Activated CD4-positive, alpha-beta T cell treated with anti-CD3 and anti-CD28 coated beads, Interleukin-2, amount 50 U/mL, for 16 hours (primary cell): ENCODE results near the gene RAMP1.

Experiments
- DNase-seq: peaks from one replicate; pipeline ENCODE4 v3.0.0-alpha.2; 2020

RAMP1 gene

DNA sequence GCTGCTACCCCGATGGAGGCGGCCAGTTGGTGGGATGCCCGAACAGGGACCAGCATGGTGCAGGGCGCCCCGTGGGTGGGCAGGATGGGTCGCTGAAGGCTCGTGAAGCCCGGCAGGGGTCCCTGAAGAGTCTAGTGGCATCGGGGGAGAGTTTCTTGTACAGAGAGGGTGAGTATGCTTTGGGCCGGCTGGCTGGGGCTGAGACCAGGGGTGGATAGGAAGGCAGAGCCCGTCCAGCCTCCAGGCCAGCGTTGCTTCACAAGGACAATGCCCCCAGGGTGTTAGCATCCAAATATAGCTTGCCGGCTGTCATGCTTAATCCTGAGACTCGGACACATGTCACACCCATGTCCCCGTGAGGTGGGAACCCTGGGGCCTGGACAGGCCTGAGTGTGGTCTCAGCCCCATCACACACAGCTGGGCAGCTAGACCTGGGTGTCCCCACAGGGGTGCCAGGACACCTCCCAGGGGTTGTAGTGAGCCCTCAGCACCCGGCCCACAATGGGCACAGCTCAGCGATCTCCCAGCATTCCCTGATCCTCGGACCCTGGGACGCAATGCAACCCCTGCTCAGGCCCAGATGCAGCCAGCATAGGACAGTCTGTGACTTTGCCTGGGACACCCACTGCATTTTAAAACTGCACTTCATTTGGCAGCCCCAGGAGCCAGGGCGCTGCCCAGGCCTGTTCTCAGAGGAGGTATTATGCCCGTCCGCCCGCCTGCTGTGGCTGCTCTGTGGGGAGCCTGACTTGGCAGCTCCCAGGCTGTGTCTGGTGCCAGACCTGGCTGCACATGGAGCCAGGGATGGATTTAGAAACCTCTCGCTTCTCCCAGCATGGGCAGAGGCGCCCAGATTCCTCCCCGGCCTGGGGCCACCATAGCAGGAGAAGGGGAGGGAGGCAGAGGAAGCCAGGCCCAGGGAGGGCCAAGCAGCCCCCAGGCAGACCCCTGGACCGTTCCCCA lies 36.4 kb downstream of the RAMP1 start:
- no peak for DNase-seq

DNA sequence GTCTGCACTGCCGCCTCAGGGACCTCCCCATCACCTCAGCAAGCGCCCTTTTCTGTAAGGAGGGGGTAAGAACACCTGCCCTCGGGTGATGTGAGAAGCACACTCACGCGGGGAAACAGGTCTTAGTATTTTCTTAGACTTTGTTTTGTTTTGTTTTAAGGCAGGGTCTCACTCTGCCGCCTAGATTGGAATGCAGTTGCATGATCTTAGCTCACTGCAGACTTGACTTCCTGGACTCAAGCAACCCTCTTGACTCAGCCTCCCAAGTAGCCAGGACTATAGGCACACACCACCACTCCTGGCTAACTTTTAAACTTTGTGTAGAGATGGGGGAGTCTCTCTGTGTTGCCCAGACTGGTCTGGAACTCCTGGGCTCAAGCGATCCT lies 37.1 kb downstream of the RAMP1 start:
- DNase-seq = no peak

DNA sequence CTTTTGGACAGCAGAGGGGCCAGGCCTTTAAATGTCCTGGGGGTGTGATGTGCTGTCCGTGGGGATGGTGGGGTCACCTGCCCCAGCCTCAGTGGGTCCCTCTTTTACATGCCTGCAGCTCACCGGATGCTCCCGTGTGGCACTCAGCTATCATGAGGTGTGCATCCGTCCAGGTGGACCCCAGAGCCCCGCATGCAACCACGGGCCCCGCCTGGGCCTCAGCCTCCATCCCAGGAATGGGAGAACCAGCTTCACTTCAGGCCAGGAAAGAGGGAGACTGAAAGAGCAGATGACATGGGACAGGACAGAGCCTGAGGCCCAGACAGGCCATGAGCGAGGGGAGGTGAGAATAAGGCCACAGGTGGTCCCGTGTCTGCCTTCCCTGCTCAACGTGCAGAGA lies 37.5 kb downstream of the RAMP1 start:
- no peak for DNase-seq

DNA sequence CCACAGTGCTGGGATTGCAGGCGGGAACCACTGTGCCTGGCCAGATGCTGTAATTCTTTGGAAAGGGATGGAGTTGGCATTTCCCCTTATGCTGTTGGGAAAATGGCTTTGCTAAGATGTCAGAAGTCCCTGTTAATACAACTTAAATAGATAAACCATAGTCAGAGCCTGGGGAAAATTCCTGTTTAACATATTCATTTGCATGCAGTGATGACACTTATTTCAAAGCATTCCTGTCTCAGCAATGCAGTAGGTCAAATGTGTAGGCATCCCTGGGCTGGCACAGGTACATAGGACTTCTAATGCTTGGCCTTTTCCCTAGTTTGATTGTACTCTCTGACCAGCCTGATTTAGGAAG lies 38.6 kb downstream of the RAMP1 start:
- no peak for DNase-seq

DNA sequence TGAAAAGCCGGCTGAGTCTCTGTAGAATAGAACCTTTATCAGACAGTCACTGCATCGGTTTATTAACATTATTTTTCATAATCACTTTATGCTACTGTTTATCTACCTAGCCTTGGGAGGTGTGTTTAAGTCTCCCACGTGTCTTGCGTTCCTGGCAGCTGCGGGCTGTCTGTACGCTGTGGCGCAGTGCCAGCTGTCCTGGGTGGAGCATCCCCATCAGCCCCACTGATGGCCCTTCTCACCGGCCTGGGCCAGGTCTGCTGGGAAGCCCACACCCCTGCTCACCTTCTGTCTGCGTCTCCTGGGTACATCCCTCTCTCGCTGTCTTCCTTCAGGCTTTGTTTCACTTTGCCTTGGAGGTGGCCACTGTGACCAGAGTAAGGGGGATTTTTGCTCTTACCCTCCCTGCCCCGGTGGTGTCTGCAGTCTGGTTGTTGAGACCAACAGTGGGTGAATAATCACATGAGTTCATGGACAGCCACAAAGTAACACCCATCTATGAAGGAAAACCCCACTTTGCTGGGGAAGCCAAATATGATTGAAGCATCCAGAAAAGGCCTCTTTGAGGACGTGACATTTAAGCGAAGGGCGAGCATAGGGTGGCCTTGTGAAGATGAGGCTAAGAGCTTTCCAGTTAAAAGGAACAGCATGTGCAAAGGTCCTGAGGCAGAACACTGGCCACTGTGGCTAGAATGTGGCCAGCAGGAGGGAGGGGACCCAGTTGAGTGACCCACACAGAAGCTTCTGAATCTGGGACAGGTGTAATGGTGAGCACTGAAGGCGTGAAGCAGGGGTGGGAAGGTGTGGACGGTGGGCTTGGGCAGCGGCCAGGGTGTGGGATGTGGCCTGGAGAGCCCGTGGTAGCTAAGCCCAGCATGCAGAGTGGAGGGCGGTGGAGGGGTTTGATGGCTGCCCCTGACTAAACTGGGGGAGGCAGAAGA lies 41.7 kb downstream of the RAMP1 start:
- no peak for DNase-seq

DNA sequence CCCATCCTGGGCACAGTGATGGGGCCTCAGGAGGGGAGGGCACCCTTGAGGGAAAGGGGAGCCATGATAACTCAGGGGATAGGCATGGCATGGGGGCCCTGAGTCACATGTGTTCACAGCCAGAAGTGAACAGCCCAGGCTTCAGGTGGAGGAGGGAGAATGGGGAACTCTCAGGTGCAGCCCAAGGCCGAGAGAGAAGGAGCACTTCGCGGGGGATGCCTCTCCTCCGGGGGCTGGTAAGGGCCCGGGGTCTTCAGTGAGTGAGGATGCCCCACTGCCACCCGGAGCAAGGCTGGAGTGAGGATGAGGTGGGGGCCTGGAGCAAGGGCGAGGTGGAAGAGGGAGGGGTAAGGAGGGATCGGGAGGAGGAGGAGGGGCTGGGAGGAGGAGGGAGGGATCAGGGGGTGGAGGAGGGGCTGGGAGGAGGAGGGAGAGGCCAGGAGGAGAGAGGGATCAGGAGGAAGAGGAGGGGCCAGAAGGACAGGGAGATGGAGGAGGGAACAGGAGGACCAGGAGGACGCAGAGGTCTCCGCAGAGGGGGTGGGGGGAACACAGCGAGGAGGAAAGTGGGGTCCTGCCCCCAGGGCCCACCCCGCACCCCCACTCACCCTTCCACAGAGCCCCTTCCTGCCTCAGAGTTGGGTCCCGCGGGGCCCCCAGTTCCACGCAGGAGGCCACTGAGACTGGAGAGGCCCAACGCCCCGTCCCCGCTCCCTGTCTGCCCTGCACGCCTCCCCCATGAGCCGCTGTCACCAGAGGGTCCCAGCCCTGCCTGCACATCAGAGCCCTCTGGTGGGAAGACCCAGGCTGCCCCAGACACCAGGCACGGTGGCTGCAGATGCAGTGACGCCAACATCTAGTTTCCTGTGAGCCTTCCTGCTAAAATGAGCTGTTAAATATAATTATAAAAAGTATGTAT lies 42.8 kb downstream of the RAMP1 start:
- DNase-seq = no peak

DNA sequence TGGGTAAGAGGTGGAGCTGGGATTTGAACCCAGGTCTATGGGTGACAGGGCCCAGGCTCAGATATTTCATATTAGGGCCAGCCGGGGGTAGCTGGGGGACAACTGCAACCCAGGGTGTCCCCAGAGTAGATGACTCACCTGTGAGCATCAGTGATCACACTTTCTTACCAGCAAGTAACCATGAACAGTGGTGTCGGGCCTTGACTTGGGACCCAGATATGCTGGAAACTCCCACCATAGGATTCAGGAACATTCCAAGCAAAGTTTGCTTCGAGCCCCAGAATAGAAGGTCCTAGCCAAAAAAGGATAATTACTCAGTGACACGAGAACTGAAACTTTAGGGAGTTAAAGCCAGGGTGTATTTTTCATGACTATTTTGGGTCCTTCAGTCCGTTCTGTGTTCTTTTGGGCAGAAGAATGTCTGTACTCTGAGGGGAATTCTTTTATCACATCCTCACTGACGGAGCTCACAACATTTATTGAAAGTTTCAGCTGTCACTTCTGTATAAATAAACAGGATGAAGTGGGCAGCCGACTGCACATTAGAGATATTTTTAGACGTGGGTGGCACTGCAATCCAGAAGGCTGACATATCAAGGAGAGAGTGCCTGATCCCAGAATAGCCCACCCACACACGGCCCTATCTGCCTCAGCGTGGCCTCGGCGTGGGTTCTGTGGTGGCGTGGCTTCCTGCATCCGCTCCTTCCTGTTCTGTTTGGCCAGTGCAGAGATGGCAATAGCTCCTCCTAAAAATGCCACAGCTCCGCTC lies 45.6 kb downstream of the RAMP1 start:
- peak; percentile 25 for DNase-seq

DNA sequence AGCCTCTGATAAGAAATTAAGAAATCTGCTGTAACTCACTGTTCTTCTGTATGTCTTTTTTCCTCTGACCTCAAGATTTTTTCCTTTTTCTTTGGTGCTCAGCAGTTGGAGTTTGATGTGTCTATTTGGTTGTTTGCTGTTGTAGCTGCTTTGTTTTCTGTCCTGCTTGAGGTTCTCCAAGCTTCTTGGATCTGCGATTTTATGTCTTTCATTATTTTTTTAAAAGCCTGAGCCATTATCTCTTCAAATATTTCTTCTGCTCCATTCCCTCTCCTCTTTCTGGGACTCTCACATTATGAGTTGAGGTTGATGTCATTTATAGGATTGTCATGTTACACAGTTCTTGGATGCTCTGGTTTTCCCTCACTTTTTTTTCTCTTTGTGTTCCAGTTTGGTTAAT lies 47.7 kb downstream of the RAMP1 start:
- DNase-seq = no peak

DNA sequence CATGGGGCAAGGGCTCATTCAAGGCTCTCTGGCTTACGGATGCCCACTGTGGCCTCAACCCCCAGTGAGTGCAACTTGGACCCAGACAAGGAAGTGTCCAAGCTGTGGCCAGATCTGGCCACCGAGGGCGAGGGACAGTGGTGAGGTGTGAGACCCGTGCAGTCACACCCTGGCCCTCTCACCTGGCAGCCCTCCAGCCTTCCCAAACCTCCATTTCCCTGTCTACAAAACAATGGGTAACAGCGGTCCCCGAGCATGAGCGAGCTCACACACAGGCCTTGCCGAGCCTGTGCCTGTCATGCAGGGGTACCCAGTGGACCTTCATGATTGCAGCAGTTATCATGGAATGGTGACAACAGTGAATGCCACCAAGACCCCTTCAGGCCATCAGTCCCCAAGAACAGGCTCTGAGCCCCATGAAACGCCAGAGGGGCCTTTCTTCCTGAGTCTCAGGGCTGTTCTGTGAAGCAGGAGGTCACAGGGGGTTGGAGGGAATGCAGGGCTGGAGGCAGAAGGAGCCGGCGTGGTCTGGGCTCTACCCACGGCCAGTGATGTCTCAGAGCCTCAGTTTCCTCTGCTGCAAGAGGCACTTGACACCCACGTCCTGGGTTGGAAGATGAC lies 49.8 kb downstream of the RAMP1 start:
- no peak for DNase-seq

DNA sequence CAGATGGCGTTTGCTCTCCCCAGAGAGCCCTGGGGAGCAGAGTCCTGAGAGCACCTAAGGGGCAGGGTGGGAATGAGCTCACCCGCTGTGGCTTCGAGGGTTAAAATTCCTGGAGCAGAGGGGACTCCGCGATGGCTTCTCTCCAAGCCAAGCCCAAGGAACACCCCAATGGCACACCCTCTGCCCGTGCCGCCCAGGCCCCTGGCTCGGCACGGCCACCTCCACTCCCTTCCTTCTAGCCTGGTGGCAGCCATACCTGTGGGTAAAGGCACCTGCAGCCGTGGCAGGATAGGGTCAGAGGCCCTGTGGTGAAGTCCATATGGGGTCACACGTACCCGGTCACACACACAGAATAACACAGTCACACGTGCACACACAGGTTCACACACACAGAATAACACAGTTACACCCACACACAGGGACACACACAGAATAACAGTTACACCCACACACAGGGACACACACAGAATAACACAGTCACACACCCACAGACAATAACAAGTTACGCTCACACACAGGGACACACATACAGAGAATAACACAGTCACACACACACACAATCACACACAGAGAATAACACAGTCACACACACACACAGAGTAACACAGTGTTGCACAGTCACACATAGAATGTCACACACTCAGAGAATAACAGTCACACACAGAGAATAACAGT lies 50.5 kb downstream of the RAMP1 start:
- no peak for DNase-seq

DNA sequence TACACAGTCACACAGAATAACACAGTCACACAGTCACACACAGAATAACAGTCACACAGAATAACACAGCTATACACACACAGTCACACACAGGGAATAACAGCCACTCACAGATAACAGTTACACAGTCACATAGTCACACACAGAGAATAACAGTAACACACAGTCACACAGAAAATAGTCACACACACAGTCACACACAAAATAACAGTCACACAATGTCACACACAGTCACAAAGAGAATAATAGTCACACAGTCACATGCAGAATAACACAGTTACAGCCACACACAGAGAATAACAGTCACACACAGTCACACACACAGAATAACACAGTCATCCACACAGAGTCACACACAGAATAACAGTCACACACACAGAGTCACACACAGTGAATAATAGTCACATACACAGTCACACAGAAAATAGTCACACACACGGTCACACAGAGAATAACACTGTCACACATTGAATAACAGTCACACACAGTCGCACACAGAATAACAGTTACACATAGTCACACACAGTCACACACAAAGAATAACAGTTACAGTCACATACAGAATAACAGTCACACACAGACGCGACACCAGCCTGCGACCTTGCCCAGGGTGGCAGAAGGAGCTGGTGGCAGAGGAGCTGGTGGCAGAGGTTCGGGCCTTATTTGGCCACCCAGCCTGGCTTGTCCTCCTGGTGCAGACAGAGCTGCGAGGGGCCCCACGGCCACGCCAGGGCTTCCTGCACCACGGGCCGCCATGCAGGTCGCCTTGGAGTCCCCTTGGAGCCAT lies 51.3 kb downstream of the RAMP1 start:
- DNase-seq = no peak

DNA sequence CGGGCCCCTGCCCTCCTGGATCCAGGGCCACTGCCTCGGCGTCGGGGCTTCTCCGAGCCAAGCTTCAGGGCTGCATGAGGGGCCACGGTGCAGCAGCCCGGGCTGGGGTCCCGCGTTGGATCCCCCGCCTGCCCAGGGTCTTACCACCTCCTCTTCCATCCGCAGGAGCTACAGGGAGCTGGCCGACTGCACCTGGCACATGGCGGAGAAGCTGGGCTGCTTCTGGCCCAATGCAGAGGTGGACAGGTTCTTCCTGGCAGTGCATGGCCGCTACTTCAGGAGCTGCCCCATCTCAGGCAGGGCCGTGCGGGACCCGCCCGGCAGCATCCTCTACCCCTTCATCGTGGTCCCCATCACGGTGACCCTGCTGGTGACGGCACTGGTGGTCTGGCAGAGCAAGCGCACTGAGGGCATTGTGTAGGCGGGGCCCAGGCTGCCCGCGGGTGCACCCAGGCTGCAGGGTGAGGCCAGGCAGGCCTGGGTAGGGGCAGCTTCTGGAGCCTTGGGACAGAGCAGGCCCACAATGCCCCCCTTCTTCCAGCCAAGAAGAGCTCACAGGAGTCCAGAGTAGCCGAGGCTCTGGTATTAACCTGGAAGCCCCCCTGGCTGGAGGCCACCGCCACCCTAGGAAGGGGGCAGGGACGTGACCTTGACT lies 52.1 kb downstream of the RAMP1 start:
- no peak for DNase-seq

DNA sequence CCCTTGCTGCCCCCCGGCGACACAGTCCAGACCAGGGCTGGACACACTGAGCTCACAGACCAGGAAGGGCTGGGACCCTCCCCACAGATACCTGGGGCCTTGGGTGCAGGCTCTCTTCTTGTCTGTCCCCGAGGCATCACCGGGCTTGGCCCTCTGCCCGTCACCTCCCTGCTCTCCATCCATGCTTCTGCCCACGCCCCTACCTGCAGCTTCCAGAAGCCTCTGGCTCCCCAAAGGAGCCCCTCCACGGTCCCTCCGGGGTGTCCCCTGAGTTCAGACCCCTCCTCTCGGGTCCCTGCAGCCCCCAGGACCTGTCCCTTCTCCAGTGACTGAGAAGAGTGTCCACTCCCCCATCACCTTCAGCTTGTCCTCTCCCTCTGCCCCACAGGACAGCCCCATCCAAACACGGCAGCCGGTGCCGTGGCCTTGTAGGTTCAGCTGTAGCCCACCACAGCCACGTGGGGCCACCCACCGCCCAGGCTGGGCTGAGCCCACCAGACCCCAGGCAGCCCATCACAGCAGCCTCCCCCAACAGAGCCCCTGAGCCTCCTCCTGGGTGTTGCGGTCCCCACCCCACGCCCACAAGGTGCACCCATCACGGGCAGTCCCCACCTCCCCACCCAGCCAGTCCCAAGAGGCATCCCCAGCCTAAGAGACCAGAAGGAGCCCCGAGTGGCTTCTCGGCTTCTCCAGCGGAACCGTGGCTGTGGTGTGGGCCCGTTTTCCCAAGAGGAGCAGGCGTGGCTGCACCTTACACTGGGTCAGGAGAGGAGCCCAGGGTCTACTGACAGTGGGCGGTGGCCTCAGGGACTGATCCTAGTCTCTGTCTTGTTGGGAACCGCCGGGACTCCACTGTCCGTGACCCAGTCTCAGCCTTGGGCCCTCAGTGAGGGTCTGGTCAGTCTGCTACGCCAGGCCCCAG lies 53.1 kb downstream of the RAMP1 start:
- DNase-seq = no peak

DNA sequence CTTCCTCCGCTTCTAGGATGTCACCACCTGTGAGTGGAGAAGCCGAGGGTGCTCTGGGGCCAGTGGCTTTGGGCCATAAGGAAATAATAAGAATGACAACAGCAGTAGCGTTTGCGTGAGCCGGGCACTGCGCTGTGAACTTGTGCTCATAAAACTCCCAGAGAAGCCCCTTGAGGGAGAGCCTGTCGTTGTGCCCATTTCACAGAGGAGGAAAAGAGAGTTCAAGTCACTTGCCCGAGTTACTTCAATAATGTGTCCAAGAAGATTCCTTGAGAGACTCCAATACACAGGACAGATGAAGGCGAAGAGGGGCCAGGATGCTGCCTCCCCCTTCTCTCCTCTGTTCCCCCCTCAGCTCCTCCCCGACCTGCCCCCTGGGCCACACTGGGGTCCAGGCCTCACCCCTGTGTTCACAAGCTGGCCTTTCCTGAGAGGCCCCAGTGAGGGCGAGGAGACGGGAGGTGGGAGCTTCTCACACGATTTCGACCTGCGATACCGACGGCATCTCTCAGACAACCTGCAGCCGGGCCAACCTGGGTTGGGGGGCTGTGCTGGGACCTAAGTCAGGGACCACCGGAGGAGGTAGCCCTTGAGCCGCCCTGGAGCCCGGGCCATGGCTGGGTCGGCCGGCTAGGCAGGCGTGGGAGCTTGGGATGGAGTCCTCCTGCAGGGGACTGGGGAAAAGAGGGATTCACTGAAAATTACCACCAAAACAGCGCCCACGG lies 53.9 kb downstream of the RAMP1 start:
- no peak for DNase-seq

DNA sequence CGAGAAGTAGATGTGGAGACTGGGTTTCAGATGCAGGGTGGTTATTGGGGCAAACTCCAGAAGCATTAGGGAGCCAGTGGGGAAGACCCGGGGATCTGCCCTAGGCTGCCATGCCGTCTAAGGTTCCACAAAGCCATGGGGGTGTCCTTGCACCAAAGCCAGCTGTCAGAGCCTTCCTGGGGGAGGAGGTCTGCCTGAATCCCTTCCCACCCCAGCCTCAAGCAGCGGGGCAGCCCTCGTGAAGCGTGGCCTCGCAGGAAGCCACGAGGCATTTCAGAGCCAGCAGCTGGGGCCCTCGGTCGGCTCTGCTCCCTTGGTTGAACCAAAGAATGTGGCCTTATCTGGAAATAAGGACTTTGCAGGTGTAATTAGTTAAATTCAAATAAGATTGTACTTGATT lies 56.2 kb downstream of the RAMP1 start:
- DNase-seq = no peak

DNA sequence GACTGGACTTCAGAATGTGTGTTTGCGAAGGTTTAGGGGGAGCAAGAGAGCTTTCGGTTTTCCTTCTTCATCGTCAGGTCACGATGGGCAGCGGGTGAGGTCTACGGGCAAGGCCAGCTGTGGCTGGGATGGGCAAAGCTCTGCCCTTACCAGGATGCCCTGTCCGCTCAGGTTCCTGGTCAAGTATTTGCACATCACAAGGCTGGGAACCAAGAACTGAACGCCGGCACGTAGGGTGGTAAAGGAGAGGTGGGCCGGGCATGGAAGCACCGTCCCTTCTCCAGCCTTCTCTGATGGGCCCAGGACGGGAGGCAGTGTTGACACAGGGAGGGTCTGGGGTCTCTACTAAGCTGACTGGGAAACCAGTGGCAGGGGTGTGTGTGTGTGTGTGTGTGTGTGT lies 56.9 kb downstream of the RAMP1 start:
- no peak for DNase-seq

DNA sequence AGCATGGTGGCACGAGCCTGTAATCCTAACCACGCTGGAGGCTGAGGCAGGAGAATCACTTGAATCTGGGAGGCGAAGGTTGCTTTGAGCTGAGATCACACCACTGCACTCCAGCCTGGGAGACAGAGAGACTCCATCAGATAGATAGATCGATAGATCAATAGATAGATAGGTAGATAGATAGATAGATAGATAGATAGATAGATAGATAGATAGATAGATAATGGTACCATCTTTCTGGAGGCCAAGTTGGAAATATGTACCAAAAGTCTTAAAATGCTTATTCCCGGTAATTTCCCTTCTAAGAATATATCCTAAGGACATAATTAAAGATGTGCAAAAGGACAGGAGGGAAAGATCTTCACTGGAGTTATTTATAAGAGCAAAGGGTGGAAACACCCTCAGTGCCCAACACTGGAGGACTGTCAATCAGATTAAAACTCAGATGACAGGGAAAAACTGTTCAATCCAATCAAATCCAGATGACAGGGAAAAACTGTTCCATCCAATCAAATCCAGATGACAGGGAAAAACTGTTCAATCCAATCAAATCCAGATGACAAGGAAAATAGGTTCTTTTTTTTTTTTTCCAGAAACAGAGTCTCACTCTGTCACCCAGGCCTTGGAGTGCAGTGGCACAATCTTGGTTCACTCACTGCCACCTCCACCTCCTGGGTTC lies 58.4 kb downstream of the RAMP1 start:
- DNase-seq = no peak
